GM19025 (cell line): ENCODE results near the gene PSAPL1.

Experiments
- ATAC-seq: cut with Tn5 transposase; IDR thresholded peaks from one replicate; pipeline ENCODE4 v1.9.1; 2021; ENCODE audit warnings: mild to moderate bottlenecking, low read depth, moderate library complexity; ENCODE audit not compliant: unreplicated experiment

PSAPL1 gene

GRCh38 chr4:7421356-7422150 lies 13.2 kb downstream of the PSAPL1 start:
- ATAC-seq, result no peak

- no peak for ATAC-seq
Observed at GRCh38 chr4:7420661-7421040, 14.1 kb downstream of the PSAPL1 start.

GRCh38 chr4:7419961-7420660 lies 14.6 kb downstream of the PSAPL1 start:
- ATAC-seq, result no peak

GRCh38 chr4:7418131-7418943 lies 16.4 kb downstream of the PSAPL1 start:
- ATAC-seq, result no peak

- ATAC-seq, result no peak
Observed at GRCh38 chr4:7417639-7418038, 17.1 kb downstream of the PSAPL1 start.

GRCh38 chr4:7416745-7417432 lies 17.8 kb downstream of the PSAPL1 start:
- no peak for ATAC-seq

- ATAC-seq, result no peak
Observed at GRCh38 chr4:7415927-7416686, 18.6 kb downstream of the PSAPL1 start.

- no peak for ATAC-seq
Observed at GRCh38 chr4:7414736-7415510, 19.8 kb downstream of the PSAPL1 start.

- ATAC-seq, result no peak
Observed at GRCh38 chr4:7414046-7414445, 20.7 kb downstream of the PSAPL1 start.

- ATAC-seq, result no peak
Observed at GRCh38 chr4:7412554-7412912, 22.2 kb downstream of the PSAPL1 start.

GRCh38 chr4:7411896-7412553 lies 22.7 kb downstream of the PSAPL1 start:
- ATAC-seq, result no peak

- no peak for ATAC-seq
Observed at GRCh38 chr4:7411491-7411890, 23.2 kb downstream of the PSAPL1 start.

GRCh38 chr4:7410446-7410845 lies 24.3 kb downstream of the PSAPL1 start:
- no peak for ATAC-seq

- no peak for ATAC-seq
Observed at GRCh38 chr4:7408166-7408565, 26.6 kb downstream of the PSAPL1 start.

- ATAC-seq, result no peak
Observed at GRCh38 chr4:7403001-7403400, 31.7 kb downstream of the PSAPL1 start.

- ATAC-seq, result no peak
Observed at GRCh38 chr4:7402526-7402925, 32.2 kb downstream of the PSAPL1 start.

GRCh38 chr4:7400671-7401298 lies 33.9 kb downstream of the PSAPL1 start:
- ATAC-seq, result no peak
